ENCODE measurements around the gene GDNF.

The GDNF gene

GRCh38 chr5:37776826-37777225 is 63.0 kb downstream of the GDNF start:
- no peak for DNase-seq

DNA sequence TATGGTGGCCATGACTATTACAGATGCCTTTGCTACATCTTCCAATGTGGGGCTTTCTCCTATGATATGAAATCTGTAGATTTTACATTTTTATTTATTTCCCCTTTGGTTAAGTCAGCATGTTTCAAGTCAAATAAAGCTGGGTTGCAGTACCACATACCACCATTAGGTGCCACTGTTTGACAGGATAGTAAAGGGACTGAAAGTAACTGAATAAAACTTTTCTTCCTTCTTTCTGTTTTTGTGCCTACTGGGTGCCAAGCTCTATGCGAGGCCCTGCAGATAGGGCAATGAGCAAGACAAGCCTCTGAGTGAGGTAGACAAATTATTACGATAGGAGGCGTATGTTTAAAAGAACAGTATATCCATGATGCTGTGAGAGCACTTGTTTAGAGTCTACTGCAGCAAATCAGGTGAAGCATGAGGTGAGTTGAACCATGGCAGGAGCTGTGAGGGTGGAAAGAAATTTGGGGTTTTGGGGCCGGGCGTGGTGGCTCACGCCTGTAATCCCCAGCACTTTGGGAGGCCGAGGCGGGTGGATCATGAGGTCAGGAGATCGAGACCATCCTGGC is 64.8 kb downstream of the GDNF start:
- DNase-seq: no peak

GRCh38 chr5:37773809-37774208 is 66.0 kb downstream of the GDNF start:
- DNase-seq: no peak

DNA sequence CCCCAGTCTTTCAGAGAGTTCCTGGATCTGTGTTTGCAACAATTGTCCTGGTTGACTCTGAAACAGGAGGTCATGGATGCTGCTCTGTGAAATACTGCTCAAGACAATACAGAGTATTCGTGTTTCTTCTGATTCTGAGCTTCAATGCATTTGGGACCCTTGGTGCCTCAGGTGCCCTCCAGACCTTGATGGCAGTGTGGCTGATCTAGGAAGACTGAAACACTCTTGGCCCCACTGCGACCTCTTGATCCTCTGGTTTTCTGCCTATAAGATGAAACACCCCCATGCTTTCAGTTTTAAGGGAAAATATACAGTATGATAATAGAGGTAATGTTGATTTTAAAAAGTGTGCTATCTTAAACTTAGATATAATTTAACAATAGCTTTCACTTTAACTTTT is 67.6 kb downstream of the GDNF start:
- no peak for DNase-seq

GRCh38 chr5:37771731-37772130 is 68.1 kb downstream of the GDNF start:
- no peak for DNase-seq

DNA sequence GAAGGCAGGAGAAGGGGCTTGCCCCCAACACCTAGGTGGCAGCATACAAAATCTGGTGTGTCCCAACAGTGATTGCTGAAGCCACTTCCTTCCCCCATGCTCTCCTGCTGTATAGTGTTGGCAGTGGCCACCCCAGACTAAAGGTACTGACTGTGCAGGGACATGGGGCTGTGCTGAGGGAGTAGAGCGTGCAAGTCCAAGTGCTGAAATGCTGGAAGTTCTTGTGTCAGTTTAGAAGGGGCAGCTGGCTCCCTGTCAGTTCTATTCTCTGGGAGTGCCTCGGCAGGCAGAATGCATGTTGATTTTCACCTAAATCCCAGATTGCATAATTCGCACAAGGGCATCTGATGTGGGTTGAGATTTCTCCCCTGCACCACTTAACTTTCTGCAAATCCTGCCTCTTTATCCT is 68.6 kb downstream of the GDNF start:
- no peak for DNase-seq

- no peak for DNase-seq
Measured at GRCh38 chr5:37770786-37771185, 69.1 kb downstream of the GDNF start.

DNA sequence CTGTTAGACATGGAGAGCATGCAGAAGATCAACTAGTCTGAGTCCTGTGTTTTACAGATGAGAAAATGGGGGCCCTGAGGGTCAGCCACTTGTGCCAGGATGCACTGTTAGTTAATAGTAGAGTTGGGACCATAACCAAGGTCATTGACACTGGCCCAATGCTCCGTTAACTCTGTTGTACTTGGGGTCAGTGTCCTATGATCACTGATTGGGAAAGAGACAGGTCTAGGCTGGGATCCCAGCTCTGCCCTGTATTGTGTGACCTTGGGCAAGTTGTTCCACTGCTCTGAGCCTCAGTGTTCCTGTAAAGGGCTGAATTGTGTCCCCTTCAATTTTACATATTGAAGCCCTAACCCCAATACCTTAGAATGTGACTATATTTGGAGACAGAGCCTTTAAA is 70.0 kb downstream of the GDNF start:
- no peak for DNase-seq

DNA sequence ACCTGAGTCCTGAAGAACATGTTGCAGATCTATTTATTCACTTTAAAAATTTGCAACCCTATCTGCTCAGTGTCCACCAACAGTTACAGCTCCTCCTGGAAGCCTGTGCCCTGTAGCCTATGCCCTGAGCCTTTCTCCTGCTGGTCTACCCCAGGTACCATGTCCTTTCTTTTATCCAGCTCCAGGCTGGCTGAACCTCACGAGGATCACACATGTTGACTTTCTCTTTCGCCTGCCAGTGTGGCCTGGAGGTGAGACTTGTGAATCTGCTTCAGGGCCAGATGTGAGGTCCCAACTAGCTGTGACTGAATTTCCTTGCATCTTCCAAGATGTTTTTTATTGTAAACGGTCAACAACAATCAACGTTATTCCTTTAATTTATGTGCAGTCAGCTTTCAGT is 70.7 kb downstream of the GDNF start:
- no peak for DNase-seq

- DNase-seq: no peak
Measured at GRCh38 chr5:37768371-37768770, 71.5 kb downstream of the GDNF start.

DNA sequence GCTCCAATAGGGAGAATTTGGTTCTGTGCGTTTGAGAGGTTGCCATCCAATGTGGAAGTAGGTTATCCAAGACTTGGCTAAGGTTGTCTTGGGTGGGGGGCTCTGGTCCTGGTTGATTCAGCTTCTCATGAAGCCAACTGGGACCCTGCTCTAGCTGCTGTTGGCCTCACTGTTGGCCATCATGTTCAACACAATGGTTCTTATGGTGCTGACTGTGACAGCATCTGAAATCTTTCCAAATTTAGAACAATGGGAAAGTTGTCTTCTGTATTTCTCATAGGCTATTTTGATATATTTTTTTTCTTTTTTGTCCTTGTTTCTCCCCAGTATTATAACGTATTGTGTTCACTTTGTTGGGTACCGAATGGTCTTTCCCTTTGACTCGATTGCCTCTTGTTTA is 71.9 kb downstream of the GDNF start:
- no peak for DNase-seq

DNA sequence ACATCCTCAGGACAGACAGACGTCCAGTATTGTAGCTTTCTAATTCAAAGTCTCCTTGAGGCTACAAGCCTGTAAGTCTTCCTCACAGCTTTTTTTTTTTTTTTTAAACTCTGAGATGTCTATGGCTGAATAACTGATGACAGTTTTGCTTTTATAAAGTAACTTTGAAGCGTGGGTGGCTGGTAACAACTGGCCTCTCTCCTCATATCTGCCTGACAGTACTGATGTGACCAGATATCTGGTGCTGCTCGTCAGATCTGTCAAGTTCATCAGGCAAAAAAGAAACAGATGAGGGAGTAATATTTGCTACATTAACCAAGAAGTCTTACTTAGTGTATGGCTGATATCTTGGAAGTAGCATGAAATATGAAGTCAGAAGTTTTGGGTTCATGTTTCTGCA is 72.6 kb downstream of the GDNF start:
- DNase-seq: no peak

All from central memory CD4-positive, alpha-beta T cell (primary cell).